ENCODE data around the gene MSH5. TPM values are rescaled to one million over a fixed set of nuclear protein-coding genes. Genes with fewer than 3 reads are reported as not detected.
A peak's percentile ranks its signal among the peaks of the same experiment; 100 is the strongest.

Gene MSH5
- total and polyA plus RNA-seq, 2 of the 13 experiments (the other 11 are each of a cell fraction or from before 2014, with no cell fraction given), result 10.2 to 38.7 TPM

- TF ChIP-seq HOXA9 (CRISPR knock-in tag; IDR thresholded peaks at IDR 0.05; ENCODE audit: borderline replicate concordance), result 0 out of 2 replicates have a peak, but pooled peaks have one; percentile 30
- TF ChIP-seq ETV6 (CRISPR knock-in tag; conservative IDR thresholded peaks at IDR 0.05), result no peak
- no peak for TF ChIP-seq GRHL1 (CRISPR knock-in tag; conservative IDR thresholded peaks at IDR 0.05)
- TF ChIP-seq NCOA2 (CRISPR knock-in tag; IDR thresholded peaks at IDR 0.05), result peak; percentile 40; the same call in 1 of the 2 replicates
- peak; percentile 60 for TF ChIP-seq YY1 (IDR thresholded peaks at IDR 0.05; ENCODE audit: insufficient read depth, insufficient replicate concordance, low read depth, low read length)
- TF ChIP-seq SMAD9 (CRISPR knock-in tag; IDR thresholded peaks at IDR 0.05), result peak; percentile 52; the same call in 1 of the 2 replicates
- peak; percentile 93 for TF ChIP-seq KDM3A (CRISPR knock-in tag; IDR thresholded peaks at IDR 0.05; ENCODE audit: low read depth)
- no peak for TF ChIP-seq ZNF572 (CRISPR knock-in tag; IDR thresholded peaks at IDR 0.05)
- TF ChIP-seq ZNF354B (CRISPR knock-in tag; IDR thresholded peaks at IDR 0.05), result no peak
- TF ChIP-seq MTERF4 (CRISPR knock-in tag; IDR thresholded peaks at IDR 0.05), result 0 out of 2 replicates have a peak, but pooled peaks have one; percentile 30
- TF ChIP-seq TCF12 (IDR thresholded peaks at IDR 0.05), result no peak
- TF ChIP-seq TCF12 (CRISPR knock-in tag; IDR thresholded peaks at IDR 0.05), result no peak
- TF ChIP-seq ZNF703 (CRISPR knock-in tag; IDR thresholded peaks at IDR 0.05; ENCODE audit: borderline replicate concordance), result no peak
- TF ChIP-seq CHCHD3 (CRISPR knock-in tag; IDR thresholded peaks at IDR 0.05), result no peak
- TF ChIP-seq RORA (CRISPR knock-in tag; IDR thresholded peaks at IDR 0.05), result no peak
- TF ChIP-seq SPEN (CRISPR knock-in tag; IDR thresholded peaks at IDR 0.05; ENCODE audit: low read depth), result peak; percentile 56; the same call in 1 of the 2 replicates
- peak; percentile 19 for TF ChIP-seq PCBP2 (optimal IDR thresholded peaks at IDR 0.05; ENCODE audit: low read depth, low read length, poor library complexity, severe bottlenecking)
- TF ChIP-seq ZBTB40 (IDR thresholded peaks at IDR 0.05), result no peak
- TF ChIP-seq ZBTB40 (CRISPR knock-in tag; IDR thresholded peaks at IDR 0.05), result no peak
- TF ChIP-seq AGO2 (optimal IDR thresholded peaks at IDR 0.05; ENCODE audit: low read depth, low read length), result no peak
These were observed 10.3 kb upstream of the MSH5 start (continued) for GRCh38 chr6:31729515-31729978.

Data from HepG2 (cell line).